ENCODE results near the gene ANTXR2.
"Not testable (repeated sequence)": the region's sequence is repeated elsewhere in the genome, so short reads cannot be mapped to it uniquely, and the experiment has no call there.

ANTXR2 gene

GRCh38 chr4:79991100-79991499 lies 81.9 kb downstream of the ANTXR2 start:
- not testable (repeated sequence) for DNase-seq (ENCODE audit: low spot score)

DNA sequence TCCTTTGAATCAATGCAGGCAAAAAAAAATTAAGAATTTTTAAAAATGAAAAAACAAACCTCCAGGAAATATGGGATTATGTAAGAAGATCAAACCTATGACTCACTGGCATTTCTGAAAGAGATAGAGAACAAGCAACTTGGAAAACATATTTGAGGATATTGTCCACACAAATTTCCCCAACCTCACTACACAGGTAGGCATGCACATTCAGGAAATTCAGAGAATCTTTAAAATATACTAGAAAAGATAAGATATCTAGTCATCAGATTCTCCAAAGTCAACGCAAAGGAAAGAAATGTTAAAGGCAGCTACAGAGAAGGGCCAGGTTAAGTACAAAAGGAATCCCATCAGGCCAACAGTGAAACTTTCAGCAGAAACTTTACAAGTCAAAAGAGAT lies 85.6 kb downstream of the ANTXR2 start:
- no peak for DNase-seq (ENCODE audit: low spot score)

GRCh38 chr4:79983431-79983830 lies 89.6 kb downstream of the ANTXR2 start:
- no peak for DNase-seq (ENCODE audit: low spot score)

- no peak for DNase-seq (ENCODE audit: low spot score)
Observed at GRCh38 chr4:79982601-79983322, 90.3 kb downstream of the ANTXR2 start.

- DNase-seq (ENCODE audit: low spot score), result no peak
Observed at GRCh38 chr4:79980448-79980847, 92.6 kb downstream of the ANTXR2 start.

DNA sequence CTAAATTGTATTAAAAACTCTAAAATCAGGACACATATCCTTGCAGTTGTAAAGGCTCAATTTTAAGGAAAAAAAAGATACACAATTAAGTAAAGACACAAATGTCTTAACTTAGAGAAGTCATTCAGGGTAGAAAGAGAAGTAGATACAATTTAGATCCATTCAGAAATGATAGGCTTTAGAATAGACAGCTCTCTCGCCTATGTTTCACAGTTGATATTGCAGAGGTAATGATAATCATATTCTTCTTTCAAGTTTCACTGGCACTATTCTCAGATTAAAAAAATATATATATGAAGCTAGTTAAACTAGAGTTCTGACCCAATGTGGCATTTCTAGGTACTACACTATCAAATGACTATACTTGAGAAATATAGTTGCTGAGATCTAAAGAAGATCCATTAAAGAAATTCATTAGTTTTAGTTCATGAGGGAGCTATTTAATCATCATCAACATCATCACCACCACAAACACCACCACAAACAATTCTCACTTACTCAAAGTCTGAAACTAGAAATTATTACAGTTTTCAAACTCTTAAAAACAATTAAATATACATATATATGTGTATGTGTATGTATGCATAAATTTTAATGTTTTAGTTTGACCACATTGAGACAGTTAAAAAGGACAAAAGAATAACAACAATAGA lies 93.1 kb downstream of the ANTXR2 start:
- no peak for DNase-seq (ENCODE audit: low spot score)

GRCh38 chr4:79977131-79977840 lies 95.7 kb downstream of the ANTXR2 start:
- DNase-seq (ENCODE audit: low spot score), result no peak

DNA sequence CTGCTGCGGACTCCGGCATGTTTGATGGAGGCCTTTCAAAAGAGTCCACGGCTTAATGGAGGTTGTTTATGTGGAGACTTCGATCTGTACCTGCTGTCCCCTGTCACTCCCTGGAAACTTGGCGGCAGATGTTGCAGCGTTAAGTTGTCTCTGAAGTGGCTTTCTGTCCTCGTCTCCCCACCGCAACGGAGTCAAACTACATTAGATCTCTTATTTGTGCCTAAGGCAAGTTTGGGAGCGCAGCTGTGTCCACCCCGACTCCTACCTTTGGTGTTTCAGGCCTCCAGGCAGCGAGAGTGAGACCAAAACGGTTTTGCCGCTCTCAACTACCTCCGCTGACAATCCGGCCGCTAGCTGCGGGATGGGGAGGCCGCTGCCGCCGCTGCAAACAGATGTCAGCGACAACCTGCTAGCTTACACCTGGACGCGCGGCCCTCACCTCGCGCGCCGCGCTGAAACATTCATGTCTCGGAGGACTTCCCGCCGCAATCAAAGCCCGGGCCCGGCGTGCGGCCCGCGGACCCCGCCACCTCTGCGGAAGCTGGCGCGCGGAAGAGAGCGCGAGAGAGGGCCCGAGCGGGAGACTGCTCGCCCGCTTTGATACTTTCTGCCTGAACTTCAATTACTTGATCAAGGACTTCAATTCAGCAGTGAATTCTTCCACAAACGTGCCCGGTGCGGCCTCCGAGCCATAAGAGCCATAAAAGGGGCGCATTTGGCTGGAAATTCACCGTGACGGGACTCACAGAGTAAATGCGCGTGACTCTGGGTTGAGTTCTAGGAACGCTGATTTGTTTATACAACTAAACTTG lies 108.4 kb downstream of the ANTXR2 start:
- DNase-seq (ENCODE audit: low spot score), result no peak

- no peak for DNase-seq (ENCODE audit: low spot score)
Observed at GRCh38 chr4:79964020-79964399, 109.0 kb downstream of the ANTXR2 start.

- no peak for DNase-seq (ENCODE audit: low spot score)
Observed at GRCh38 chr4:79959652-79960051, 113.4 kb downstream of the ANTXR2 start.

GRCh38 chr4:79958466-79959264 lies 114.4 kb downstream of the ANTXR2 start:
- no peak for DNase-seq (ENCODE audit: low spot score)

- no peak for DNase-seq (ENCODE audit: low spot score)
Observed at GRCh38 chr4:79949178-79949577, 123.9 kb downstream of the ANTXR2 start.

DNA sequence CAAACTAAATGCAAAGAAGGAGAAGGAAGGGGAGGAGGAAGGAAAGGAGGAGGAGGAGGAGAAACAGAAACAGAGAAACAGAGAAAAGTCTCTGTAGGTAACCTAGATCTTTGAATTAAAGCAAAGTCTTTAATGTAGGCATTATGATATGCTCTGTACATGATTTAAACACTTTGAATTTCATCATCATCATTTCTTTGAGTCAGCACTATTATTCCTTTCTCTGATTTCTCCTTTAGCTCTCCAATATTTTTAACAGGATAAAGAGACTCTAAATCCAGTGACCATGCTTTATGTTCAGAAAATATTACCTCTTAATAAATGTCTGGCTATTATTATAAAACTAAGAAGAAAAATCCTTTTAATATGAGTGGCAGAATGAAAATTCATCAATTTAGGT lies 124.3 kb downstream of the ANTXR2 start:
- no peak for DNase-seq (ENCODE audit: low spot score)

- no peak for DNase-seq (ENCODE audit: low spot score)
Observed at GRCh38 chr4:79948261-79948660, 124.8 kb downstream of the ANTXR2 start.

DNA sequence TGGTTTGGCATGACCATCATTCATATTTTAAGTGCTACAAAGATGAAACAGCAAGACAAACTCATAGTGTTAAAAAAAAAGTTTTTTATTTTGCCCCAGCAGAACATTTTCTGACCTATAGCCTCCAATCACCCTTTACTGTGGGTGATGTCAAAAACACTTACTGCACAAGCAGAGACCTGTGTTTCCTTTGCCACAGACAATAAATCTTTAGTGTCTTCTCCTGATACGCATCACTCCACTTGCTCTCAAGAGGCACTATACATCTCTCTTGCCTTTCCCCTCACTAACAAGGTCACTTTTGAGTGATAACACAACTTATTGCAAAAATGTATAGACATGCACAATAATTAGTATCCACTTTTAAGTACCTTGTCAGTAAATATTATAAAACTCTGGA lies 125.6 kb downstream of the ANTXR2 start:
- DNase-seq (ENCODE audit: low spot score), result no peak

GRCh38 chr4:79935274-79935673 lies 137.8 kb downstream of the ANTXR2 start:
- no peak for DNase-seq (ENCODE audit: low spot score)

DNA sequence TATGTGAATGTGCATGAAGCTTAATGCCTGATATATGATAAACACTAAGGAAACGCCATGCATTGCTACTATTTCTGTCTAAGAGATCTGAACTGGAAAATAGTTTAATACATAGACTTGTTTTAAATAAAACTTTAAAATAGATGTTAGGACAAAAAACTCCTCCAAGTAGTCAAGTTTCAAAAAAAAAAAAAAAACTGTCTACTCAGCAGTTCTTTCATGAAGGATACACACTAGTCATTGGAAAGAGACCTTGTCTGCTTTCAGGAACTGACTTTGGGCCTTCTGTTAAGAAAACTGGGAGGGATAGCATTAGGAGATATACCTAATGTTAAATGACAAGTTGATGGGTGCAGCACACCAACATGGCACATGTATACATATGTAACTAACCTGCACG lies 138.4 kb downstream of the ANTXR2 start:
- DNase-seq (ENCODE audit: low spot score), result no peak

GRCh38 chr4:79927931-79928330 lies 145.1 kb downstream of the ANTXR2 start:
- DNase-seq (ENCODE audit: low spot score), result no peak

- DNase-seq (ENCODE audit: low spot score), result no peak
Observed at GRCh38 chr4:79923281-79923680, 149.7 kb downstream of the ANTXR2 start.

GRCh38 chr4:79922011-79922410 lies 151.0 kb downstream of the ANTXR2 start:
- DNase-seq (ENCODE audit: low spot score), result no peak

DNA sequence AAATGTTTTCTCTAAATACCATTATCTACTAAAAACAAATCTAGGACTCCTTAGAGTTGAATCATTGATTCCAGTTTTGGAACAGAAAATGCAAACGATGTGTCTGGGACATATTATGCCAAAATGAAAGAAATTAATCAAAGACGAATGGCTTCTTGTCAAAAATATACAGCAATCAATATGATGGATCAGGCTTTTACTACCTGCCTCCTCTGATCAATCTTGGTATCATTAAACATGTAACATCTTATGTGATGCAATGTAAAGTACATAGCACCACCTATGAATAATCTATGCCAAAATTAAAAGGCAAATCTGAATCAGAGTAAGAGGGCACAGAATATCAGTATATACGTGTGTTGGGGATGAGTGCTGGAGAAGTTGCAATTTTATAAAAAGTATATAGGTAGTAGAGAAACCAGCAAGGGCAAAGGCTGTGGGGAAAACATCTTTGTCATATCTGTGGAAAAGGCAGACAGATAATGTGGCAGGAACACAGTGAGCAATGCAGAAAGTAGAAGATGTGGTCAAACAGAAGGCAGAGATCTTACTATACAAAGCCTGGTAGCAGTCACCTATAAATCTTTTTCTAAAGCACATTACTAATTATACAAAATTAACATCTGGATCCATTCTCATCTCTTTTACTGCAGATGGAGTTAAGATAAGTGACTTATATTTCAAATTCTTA lies 152.7 kb downstream of the ANTXR2 start:
- DNase-seq (ENCODE audit: low spot score), result no peak

Data from hematopoietic multipotent progenitor cell treated with erythropoietin and hydrocortisone succinate and interleukin-3 and kit ligand, for 15 days (in vitro differentiated cells).